SU-DHL-6 (cell line): ENCODE measurements around the gene SLCO4A1.

ENCODE experiments used
- H2AFZ ChIP-seq: fragments of 200-600 bp; sonication (generic); 2 replicates; pipeline ENCODE4 v1.6.1; 2014; ENCODE audit warnings: low read depth, mild to moderate bottlenecking, moderate library complexity, mixed read lengths, antibody characterized with exemption, low read length; ENCODE audit not compliant: severe bottlenecking
- H3F3A ChIP-seq: fragments of 200-600 bp; shearing (Covaris generic); 2 replicates; pipeline ENCODE4 v1.6.0; 2016; ENCODE audit warnings: antibody characterized with exemption, mild to moderate bottlenecking; ENCODE audit not compliant: insufficient read depth
- H3K27ac ChIP-seq: fragments of 200-600 bp; sonication (generic); 2 replicates; pipeline ENCODE4 v1.5.1; 2016; ENCODE audit warnings: low read depth, mild to moderate bottlenecking, low read length, moderate library complexity, mixed read lengths
- H3K27me3 ChIP-seq: fragments of 200-600 bp; sonication (generic), shearing (Covaris generic); 2 replicates; pipeline ENCODE4 v1.6.0; 2014; ENCODE audit warnings: mild to moderate bottlenecking, low read length
- H3K36me3 ChIP-seq: fragments of 200-600 bp; sonication (generic); 2 replicates; pipeline ENCODE4 v1.6.1; 2014; ENCODE audit warnings: mild to moderate bottlenecking, low read length, mixed read lengths
- H3K4me2 ChIP-seq: fragments of 300-600, 200-600 bp; shearing (Covaris generic), sonication (generic); 2 replicates; pipeline ENCODE4 v1.6.0; 2014; ENCODE audit warnings: low read length, low read depth, mild to moderate bottlenecking; ENCODE audit not compliant: poor library complexity, severe bottlenecking
- H3K4me3 ChIP-seq: fragments of 200-600 bp; sonication (generic); 2 replicates; pipeline ENCODE4 v1.5.1; 2014; ENCODE audit warnings: antibody characterized with exemption, low read length, mild to moderate bottlenecking, mixed read lengths; ENCODE audit not compliant: insufficient read depth, poor library complexity, severe bottlenecking
- H3K79me2 ChIP-seq: fragments of 200-600 bp; sonication (generic); 2 replicates; pipeline ENCODE4 v1.6.1; 2014; ENCODE audit warnings: mild to moderate bottlenecking, low read length, moderate library complexity; ENCODE audit not compliant: insufficient read depth
- H3K9ac ChIP-seq: fragments of 200-600 bp; sonication (generic); 2 replicates; pipeline ENCODE4 v1.7.0; 2014; ENCODE audit warnings: mild to moderate bottlenecking, low read length
- H3K9me2 ChIP-seq: fragments of 200-600 bp; sonication (generic); replicated peaks from 2 replicates; pipeline ENCODE4 v1.6.1; 2014; ENCODE audit warnings: low read length; ENCODE audit not compliant: insufficient read depth
- H3K9me3 ChIP-seq: fragments of 200-600 bp; sonication (generic); 2 replicates; pipeline ENCODE4 v1.6.1; 2014; ENCODE audit warnings: low read length, mixed read lengths; ENCODE audit not compliant: insufficient read depth
- H4K20me1 ChIP-seq: fragments of 200-600 bp; sonication (generic); 2 replicates; pipeline ENCODE4 v1.6.1; 2014; ENCODE audit warnings: low read depth, mild to moderate bottlenecking, antibody characterized with exemption, low read length, moderate library complexity, mixed read lengths
- EZH2phosphoT487 ChIP-seq: fragments of 200-600 bp; sonication (generic), shearing (Covaris generic); conservative IDR thresholded peaks from 2 replicates; pipeline ENCODE4 v1.6.1; 2018; ENCODE audit warnings: mild to moderate bottlenecking, antibody characterized with exemption, low read length, moderate library complexity, mixed read lengths
- TF ChIP-seq, protein P1 (sequence below): fragments of 200-600 bp; sonication (generic); IDR thresholded peaks from one replicate; pipeline ENCODE4 v1.5.1; 2017; ENCODE audit warnings: antibody characterized with exemption, mild to moderate bottlenecking, low read length, moderate library complexity; ENCODE audit not compliant: insufficient read depth, poor library complexity, severe bottlenecking

SLCO4A1 gene

DNA sequence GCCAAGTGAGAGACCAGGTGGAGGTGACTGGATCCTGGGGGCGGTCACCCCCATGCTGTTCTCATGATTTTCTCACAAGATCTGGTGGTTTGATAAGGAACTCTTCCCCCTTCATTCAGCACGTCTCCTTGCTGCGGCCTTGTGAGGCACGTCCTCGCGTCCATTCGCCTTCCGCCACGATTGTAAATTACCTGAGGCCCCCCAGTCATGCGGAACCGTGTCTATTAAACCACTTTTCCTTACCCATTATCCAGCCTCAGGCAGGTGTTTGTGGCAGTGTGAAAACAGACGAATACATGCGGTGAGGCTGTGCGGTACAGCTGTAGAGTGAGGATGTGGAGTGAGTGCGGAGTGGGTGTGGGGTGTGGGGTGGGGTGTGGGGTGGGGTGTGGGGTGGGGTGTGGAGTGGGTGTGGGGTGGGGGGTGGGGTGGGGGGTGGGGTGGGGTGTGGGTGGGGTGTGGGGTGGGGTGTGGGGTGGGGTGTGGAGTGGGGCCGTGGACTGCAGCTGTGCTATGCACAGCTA, 54.2 kb downstream of the SLCO4A1 start:
- H3K9me3 ChIP-seq: no peaks in the 10 kb centered on the region
- H2AFZ ChIP-seq: no peak overlapping the region
- H4K20me1 ChIP-seq: no peaks in the 10 kb centered on the region
- no peak overlapping the region for H3K9ac ChIP-seq
- H3K9me2 ChIP-seq: no peaks in the 10 kb centered on the region
- H3K36me3 ChIP-seq: no peaks in the 10 kb centered on the region
- no peak overlapping the region for H3K27ac ChIP-seq
- H3K4me2 ChIP-seq: no peak overlapping the region
- TF ChIP-seq, protein P1, sequence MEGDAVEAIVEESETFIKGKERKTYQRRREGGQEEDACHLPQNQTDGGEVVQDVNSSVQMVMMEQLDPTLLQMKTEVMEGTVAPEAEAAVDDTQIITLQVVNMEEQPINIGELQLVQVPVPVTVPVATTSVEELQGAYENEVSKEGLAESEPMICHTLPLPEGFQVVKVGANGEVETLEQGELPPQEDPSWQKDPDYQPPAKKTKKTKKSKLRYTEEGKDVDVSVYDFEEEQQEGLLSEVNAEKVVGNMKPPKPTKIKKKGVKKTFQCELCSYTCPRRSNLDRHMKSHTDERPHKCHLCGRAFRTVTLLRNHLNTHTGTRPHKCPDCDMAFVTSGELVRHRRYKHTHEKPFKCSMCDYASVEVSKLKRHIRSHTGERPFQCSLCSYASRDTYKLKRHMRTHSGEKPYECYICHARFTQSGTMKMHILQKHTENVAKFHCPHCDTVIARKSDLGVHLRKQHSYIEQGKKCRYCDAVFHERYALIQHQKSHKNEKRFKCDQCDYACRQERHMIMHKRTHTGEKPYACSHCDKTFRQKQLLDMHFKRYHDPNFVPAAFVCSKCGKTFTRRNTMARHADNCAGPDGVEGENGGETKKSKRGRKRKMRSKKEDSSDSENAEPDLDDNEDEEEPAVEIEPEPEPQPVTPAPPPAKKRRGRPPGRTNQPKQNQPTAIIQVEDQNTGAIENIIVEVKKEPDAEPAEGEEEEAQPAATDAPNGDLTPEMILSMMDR: no peak
- no peak for TF ChIP-seq EZH2phosphoT487
- no peaks in the 10 kb centered on the region for H3K27me3 ChIP-seq
- H3K79me2 ChIP-seq: no peaks in the 10 kb centered on the region
- no peaks in the 10 kb centered on the region for H3F3A ChIP-seq
- no peak overlapping the region for H3K4me3 ChIP-seq

DNA sequence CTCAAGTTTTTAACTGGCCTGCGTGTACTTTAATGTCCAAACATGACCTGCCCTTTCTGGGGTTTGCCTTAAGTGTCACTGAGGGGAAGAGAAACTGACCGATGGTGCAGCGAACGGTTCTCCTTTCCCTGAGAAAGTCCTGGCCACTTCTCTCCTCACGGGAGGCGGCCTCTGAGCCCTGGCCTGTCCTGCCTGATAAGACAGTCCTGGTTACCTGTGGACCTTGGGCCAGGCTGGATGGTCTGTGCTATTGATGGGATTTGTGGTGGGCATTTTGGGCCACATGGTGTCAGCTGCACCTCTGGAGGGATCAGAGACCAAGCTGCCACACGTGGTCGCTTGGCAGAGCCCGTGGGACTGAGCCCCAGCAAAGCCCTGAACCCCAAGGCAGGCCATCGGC, 54.7 kb downstream of the SLCO4A1 start:
- Histone ChIP-seq H3K27ac (no peak overlapping the region), H2AFZ (no peak overlapping the region), H3K27me3 (no peaks in the 10 kb centered on the region), H3K9ac (no peak overlapping the region), H3K79me2 (no peaks in the 10 kb centered on the region), H4K20me1 (no peaks in the 10 kb centered on the region), H3K9me3 (no peaks in the 10 kb centered on the region), H3K9me2 (no peaks in the 10 kb centered on the region), H3K4me2 (no peak overlapping the region), H3F3A (no peaks in the 10 kb centered on the region), H3K4me3 (no peak overlapping the region), H3K36me3 (no peaks in the 10 kb centered on the region)
- TF ChIP-seq EZH2phosphoT487: no peak
- TF ChIP-seq, protein P1: no peak

DNA sequence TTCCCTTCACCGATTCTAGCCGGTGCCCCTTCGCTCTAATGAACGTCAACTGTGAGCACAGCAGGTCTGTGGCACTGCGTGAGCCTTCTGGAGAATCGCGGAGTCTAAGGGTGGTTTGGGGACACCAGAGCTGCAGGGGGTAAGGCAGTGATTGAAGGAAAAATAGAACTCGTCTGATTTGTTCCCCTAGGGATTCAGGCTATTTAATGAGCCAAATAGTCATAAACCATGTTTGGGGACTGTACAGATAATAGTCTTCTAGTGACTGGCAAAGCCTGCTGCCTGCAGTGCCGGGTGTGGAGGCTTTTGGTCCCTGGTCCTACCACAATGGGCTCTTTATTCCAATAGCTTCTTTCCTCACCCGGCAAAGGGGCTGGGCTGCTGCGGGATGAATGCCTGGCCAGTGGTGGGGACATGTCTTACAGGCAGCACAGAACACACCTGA, 55.2 kb downstream of the SLCO4A1 start:
- Histone ChIP-seq H4K20me1 (no peaks in the 10 kb centered on the region), H3K36me3 (no peaks in the 10 kb centered on the region), H3K4me2 (no peak overlapping the region), H3K27ac (no peak overlapping the region), H2AFZ (no peak overlapping the region), H3F3A (no peaks in the 10 kb centered on the region), H3K27me3 (no peaks in the 10 kb centered on the region), H3K9me3 (no peaks in the 10 kb centered on the region), H3K9me2 (no peaks in the 10 kb centered on the region), H3K4me3 (no peak overlapping the region), H3K9ac (no peak overlapping the region), H3K79me2 (no peaks in the 10 kb centered on the region)
- TF ChIP-seq, protein P1: no peak
- TF ChIP-seq EZH2phosphoT487: no peak

DNA sequence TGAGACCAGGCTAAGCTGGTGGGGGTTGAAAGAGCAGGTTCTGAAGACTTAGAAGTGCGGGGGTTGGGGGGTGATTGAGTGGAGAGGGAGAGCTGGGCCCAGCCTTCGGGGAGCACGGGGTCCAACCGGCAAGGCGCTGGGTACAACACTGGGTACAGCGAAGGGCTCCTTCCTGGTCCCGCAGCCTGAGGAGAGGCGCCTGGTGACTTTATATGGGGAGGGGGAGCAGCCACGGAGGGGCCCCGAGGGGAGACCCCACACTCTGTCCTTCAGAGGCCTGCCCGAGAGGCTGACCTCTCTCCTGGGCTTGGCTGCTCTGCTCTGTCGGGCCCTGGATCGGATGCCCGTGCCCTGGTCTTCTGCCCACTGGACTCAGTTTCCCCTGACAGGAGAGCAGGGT, 55.9 kb downstream of the SLCO4A1 start:
- H3K9ac ChIP-seq: no peak overlapping the region
- no peaks in the 10 kb centered on the region for H3K79me2 ChIP-seq
- no peaks in the 10 kb centered on the region for H3K9me3 ChIP-seq
- H4K20me1 ChIP-seq: no peaks in the 10 kb centered on the region
- no peak overlapping the region for H2AFZ ChIP-seq
- no peak overlapping the region for H3K27ac ChIP-seq
- no peak overlapping the region for H3K4me3 ChIP-seq
- H3K27me3 ChIP-seq: no peaks in the 10 kb centered on the region
- no peak for TF ChIP-seq EZH2phosphoT487
- TF ChIP-seq, protein P1: no peak
- H3K36me3 ChIP-seq: no peaks in the 10 kb centered on the region
- H3K9me2 ChIP-seq: no peaks in the 10 kb centered on the region
- H3F3A ChIP-seq: no peaks in the 10 kb centered on the region
- no peak overlapping the region for H3K4me2 ChIP-seq
